Effector CD8-positive, alpha-beta T cell (primary cell): Measurements from ENCODE around the gene RPL29.

Experiments
- DNase-seq: peaks from one replicate; lab custom pipeline; 2025; lab: John Stamatoyannopoulos, UW

The RPL29 gene

GRCh38 chr3:51963951-51964451 lies 31.7 kb downstream of the RPL29 start:
- DNase-seq = no peak

GRCh38 chr3:51962854-51963530 lies 32.7 kb downstream of the RPL29 start:
- no peak for DNase-seq

- DNase-seq = no peak
Observed at GRCh38 chr3:51961602-51962569, 33.8 kb downstream of the RPL29 start.

- DNase-seq = no peak
Observed at GRCh38 chr3:51961011-51961410, 34.7 kb downstream of the RPL29 start.

GRCh38 chr3:51960386-51960785 lies 35.3 kb downstream of the RPL29 start:
- DNase-seq = no peak

- no peak for DNase-seq
Observed at GRCh38 chr3:51959651-51960050, 36.0 kb downstream of the RPL29 start.

- no peak for DNase-seq
Observed at GRCh38 chr3:51958603-51959521, 36.8 kb downstream of the RPL29 start.

GRCh38 chr3:51957520-51958205 lies 38.0 kb downstream of the RPL29 start:
- no peak for DNase-seq

- DNase-seq = peak; percentile 36
Observed at GRCh38 chr3:51955893-51956770, 39.6 kb downstream of the RPL29 start.

GRCh38 chr3:51955175-51955892 lies 40.4 kb downstream of the RPL29 start, which contains the start of gene GPR62:
Gene GPR62, plus strand, starts transcription at chr3:51955381. Its CDS starts 272 bp downstream, at chr3:51955653.
- DNase-seq = no peak

- no peak for DNase-seq
Observed at GRCh38 chr3:51954713-51955112, 41.0 kb downstream of the RPL29 start.

- no peak for DNase-seq
Observed at GRCh38 chr3:51954105-51954504, 41.6 kb downstream of the RPL29 start.

GRCh38 chr3:51953445-51953844 lies 42.2 kb downstream of the RPL29 start:
- DNase-seq = no peak

GRCh38 chr3:51950899-51951298 lies 44.8 kb downstream of the RPL29 start:
- no peak for DNase-seq

- no peak for DNase-seq
Observed at GRCh38 chr3:51949121-51949520, 46.6 kb downstream of the RPL29 start.

GRCh38 chr3:51948016-51948580 lies 47.6 kb downstream of the RPL29 start:
- DNase-seq = no peak

GRCh38 chr3:51947215-51947900 lies 48.3 kb downstream of the RPL29 start:
- no peak for DNase-seq

- DNase-seq = no peak
Observed at GRCh38 chr3:51946796-51947195, 48.9 kb downstream of the RPL29 start.
